GM19328 (cell line): ENCODE results near the gene METTL23.
A peak's percentile ranks its signal among the peaks of the same experiment; 100 is the strongest.
"Not testable (repeated sequence)": the region's sequence is repeated elsewhere in the genome, so short reads cannot be mapped to it uniquely, and the experiment has no call there.

Experiments used
- ATAC-seq: cut with Tn5 transposase; IDR thresholded peaks from one replicate; pipeline ENCODE4 v1.9.1; 2021; ENCODE audit warnings: mild to moderate bottlenecking, moderate library complexity; ENCODE audit not compliant: unreplicated experiment

Gene METTL23

GRCh38 chr17:76734080-76734840, 7.6 kb downstream of the METTL23 start:
- no peak for ATAC-seq

- ATAC-seq = no peak
Measured at GRCh38 chr17:76735006-76735405, 8.4 kb downstream of the METTL23 start.

- ATAC-seq = no peak
Measured at GRCh38 chr17:76735586-76736348, 9.1 kb downstream of the METTL23 start.

GRCh38 chr17:76736349-76737081, 9.9 kb downstream of the METTL23 start:
- no peak for ATAC-seq

GRCh38 chr17:76737082-76737675, 10.5 kb downstream of the METTL23 start, which contains the start of gene SRSF2:
SRSF2 (minus strand) TSS chr17:76737331; CDS start chr17:76737160, 171 bp downstream.
- peak; percentile 62 for ATAC-seq

- ATAC-seq = peak; percentile 50
Measured at GRCh38 chr17:76737676-76738467, 11.2 kb downstream of the METTL23 start, which contains the start of gene MFSD11. MFSD11 (plus strand) TSS chr17:76738119; CDS start chr17:76738353, 234 bp downstream.

GRCh38 chr17:76738468-76738850, 11.8 kb downstream of the METTL23 start:
- no peak for ATAC-seq

- not testable (repeated sequence) for ATAC-seq
Measured at GRCh38 chr17:76739568-76740115, 13.0 kb downstream of the METTL23 start.

GRCh38 chr17:76740329-76741118, 13.9 kb downstream of the METTL23 start:
- ATAC-seq = no peak

- ATAC-seq = no peak
Measured at GRCh38 chr17:76742958-76743357, 16.3 kb downstream of the METTL23 start.

GRCh38 chr17:76744747-76745146, 18.1 kb downstream of the METTL23 start:
- ATAC-seq = no peak

- ATAC-seq = not testable (repeated sequence)
Measured at GRCh38 chr17:76745785-76746184, 19.1 kb downstream of the METTL23 start.

GRCh38 chr17:76747716-76748363, 21.2 kb downstream of the METTL23 start:
- no peak for ATAC-seq

GRCh38 chr17:76748657-76749056, 22.0 kb downstream of the METTL23 start:
- no peak for ATAC-seq

GRCh38 chr17:76751416-76751993, 24.9 kb downstream of the METTL23 start:
- ATAC-seq = no peak

- no peak for ATAC-seq
Measured at GRCh38 chr17:76752006-76752405, 25.4 kb downstream of the METTL23 start.

- ATAC-seq = no peak
Measured at GRCh38 chr17:76753061-76753961, 26.7 kb downstream of the METTL23 start.
